ENCODE measurements around the gene FGF1.
A peak's percentile ranks its signal among the peaks of the same experiment; 100 is the strongest.

The FGF1 gene

DNA sequence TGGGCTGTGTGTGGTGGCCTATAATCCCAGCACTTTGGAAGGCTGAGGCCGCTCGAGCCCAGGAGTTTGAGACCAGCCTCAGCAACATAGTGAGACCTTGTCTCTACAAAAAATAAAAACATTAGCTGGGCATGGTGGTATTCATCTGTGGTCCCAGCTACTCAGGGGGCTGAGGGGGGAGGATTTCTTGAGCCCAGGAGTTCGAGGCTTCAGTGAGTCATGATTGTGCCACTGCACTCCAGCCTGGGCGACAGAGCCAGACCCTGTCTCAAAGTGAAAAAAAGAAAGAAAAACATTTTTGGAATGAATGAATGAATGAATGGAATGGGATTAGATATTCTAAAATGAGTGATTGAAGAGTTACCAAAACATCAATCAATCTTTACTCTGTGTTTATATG, 85.8 kb downstream of the FGF1 start:
- no peaks in the 10 kb centered on the region for H3K36me3 ChIP-seq
- H3K9me3 ChIP-seq, result no peaks in the 10 kb centered on the region
- H3K4me3 ChIP-seq (ENCODE audit: low read depth, low read length), result no peak overlapping the region
- no peaks in the 10 kb centered on the region for H3K27me3 ChIP-seq
- TF ChIP-seq, protein P1, sequence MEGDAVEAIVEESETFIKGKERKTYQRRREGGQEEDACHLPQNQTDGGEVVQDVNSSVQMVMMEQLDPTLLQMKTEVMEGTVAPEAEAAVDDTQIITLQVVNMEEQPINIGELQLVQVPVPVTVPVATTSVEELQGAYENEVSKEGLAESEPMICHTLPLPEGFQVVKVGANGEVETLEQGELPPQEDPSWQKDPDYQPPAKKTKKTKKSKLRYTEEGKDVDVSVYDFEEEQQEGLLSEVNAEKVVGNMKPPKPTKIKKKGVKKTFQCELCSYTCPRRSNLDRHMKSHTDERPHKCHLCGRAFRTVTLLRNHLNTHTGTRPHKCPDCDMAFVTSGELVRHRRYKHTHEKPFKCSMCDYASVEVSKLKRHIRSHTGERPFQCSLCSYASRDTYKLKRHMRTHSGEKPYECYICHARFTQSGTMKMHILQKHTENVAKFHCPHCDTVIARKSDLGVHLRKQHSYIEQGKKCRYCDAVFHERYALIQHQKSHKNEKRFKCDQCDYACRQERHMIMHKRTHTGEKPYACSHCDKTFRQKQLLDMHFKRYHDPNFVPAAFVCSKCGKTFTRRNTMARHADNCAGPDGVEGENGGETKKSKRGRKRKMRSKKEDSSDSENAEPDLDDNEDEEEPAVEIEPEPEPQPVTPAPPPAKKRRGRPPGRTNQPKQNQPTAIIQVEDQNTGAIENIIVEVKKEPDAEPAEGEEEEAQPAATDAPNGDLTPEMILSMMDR (IDR thresholded peaks at IDR 0.05; ENCODE audit: low read depth, low read length), result no peak
- DNase-seq, result no peak
- H3K4me1 ChIP-seq, result peaks cover 2% of the 10 kb centered on the region; the same call in 1 of the 2 replicates

DNA sequence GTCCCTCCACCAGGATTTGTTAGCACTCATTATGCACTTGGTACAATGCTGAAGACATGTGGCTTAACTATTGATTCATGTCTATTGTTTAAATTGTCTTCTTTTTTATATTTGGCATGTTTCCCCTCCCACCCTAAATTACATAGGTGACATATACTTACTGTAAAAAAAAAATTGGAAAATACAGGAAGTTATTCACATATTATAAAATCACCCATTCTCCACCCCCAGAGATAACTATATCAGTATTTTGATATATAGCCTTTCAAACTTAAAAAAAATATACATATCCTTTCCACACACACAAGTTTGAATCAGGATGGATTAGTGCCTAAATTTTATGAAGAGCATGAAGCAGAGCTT, 87.6 kb downstream of the FGF1 start:
- no peak for DNase-seq
- Histone ChIP-seq H3K4me3 (ENCODE audit: low read depth, low read length) (no peak overlapping the region), H3K9me3 (no peaks in the 10 kb centered on the region), H3K27me3 (no peaks in the 10 kb centered on the region), H3K4me1 (peaks cover 2% of the 10 kb centered on the region; the same call in 1 of the 2 replicates), H3K36me3 (no peaks in the 10 kb centered on the region)
- TF ChIP-seq, protein P1 (IDR thresholded peaks at IDR 0.05; ENCODE audit: low read depth, low read length), result no peak

DNA sequence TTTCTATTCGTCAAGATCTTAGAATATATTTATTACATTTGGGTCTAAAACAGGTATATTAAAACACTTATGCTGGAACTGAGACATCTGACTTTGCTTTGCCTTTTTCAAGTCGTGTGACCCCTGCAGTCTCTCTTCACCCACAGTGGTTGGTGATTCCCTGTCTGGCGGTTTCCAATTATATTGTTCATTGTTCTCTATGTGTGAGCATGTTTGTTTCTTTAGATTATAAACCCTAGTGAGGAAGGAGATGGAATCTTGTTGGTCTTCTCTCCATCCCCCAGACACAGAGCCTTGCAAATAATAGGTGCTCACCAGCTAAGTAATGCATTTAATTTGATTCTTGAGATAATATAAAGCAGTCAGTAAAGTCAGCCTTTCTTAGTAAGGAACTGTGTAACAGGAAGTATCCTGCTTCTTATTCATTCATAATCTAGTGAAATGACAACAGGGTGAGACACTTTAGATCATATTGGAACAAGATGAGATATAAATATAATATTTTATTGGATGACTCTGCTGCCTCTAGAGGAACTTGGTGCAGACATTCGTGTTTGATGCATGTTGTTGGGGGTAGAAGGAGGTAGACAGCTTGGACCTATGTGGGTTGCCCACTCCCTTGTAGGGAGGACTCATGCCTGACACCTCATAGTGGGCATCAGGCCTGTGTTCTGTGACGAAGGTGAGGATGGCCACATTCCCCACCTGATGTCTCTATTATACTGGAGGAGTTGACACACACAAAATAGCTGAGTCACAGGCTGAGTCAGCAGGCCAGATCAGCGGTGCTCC, 88.1 kb downstream of the FGF1 start:
- Histone ChIP-seq H3K27me3 (no peaks in the 10 kb centered on the region), H3K4me1 (peaks cover 2% of the 10 kb centered on the region; the same call in 1 of the 2 replicates), H3K4me3 (ENCODE audit: low read depth, low read length) (no peak overlapping the region), H3K36me3 (no peaks in the 10 kb centered on the region), H3K9me3 (no peaks in the 10 kb centered on the region)
- TF ChIP-seq, protein P1 (IDR thresholded peaks at IDR 0.05; ENCODE audit: low read depth, low read length), result no peak
- DNase-seq, result peak; percentile 48

DNA sequence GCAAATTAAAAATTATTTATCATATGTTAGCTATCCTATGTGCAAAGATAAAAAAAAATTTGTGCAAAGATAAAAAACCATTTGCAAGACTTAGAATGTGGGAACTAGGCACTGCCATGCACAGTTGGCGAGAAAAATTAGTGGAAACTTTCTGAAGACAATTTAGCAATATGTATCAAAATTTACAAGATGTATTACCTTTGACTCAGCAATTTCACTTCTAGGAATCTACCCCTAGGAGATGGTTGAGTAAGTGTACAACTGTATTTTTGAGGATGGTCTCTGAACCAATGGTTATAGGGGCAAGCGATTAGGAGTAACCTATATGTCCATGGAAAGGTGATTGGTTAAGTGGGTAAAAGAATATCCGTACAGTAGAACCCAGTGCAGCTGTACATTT, 88.9 kb downstream of the FGF1 start:
- TF ChIP-seq, protein P1 (IDR thresholded peaks at IDR 0.05; ENCODE audit: low read depth, low read length), result no peak
- Histone ChIP-seq H3K4me1 (peaks cover 2% of the 10 kb centered on the region; the same call in 1 of the 2 replicates), H3K36me3 (no peaks in the 10 kb centered on the region), H3K27me3 (no peaks in the 10 kb centered on the region), H3K9me3 (no peaks in the 10 kb centered on the region), H3K4me3 (ENCODE audit: low read depth, low read length) (no peak overlapping the region)
- no peak for DNase-seq

DNA sequence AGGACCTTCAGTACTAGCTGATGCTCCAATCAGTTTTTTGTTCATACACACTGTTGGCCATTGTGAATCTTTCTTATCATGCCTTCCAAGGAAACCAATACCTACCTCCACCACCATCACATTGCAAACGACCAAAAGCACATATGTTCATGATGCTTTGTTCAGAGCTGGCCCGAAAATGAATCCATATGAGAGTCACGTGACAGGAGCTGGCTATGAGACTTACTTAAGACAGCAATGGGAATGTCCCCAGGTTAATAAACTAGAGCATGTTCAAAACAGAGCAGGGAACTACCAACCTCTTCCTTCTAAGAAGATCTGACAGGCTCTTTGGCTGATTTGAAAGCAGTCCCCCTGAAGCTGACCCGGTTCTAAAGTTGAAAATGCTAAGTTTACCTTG, 93.5 kb downstream of the FGF1 start:
- Histone ChIP-seq H3K4me1 (no peaks in the 10 kb centered on the region), H3K4me3 (ENCODE audit: low read depth, low read length) (no peak overlapping the region)
- TF ChIP-seq, protein P1 (IDR thresholded peaks at IDR 0.05; ENCODE audit: low read depth, low read length), result no peak

DNA sequence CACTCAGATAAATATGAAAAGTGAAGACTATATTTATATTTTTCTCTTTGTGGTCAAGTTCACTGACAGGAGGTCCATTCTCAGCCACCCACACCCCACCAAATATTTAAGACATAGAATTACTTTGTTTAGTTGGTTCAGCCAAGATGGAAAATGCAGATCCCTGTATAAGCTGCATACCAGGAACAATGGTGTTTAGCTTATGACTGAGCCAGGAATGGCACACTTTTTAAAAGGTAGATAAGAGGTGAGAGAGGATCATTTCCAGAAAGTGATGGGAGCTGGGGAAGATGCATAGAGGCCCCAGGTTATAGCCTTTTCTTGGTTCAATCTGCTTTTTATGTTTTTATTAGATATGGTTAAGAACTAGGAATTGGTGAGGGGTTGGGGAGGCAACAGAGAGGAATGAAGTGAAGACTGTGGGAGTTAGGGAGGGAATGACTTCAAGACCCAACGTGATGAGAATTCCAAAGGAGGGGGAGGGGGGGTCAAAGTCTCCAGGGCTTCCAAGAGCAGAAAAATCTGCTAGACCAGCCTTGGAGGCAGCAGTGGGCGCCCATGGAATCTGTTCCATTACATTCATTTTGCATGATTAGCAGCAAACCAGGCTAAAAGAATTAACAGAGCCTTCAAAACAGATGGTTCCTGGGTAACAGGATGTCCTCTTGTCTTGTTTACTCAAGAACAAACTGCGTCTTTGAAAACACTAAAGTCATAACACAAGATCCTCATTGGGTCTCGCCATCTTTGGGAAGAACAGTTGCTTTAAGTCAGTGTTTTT, 95.2 kb downstream of the FGF1 start:
- Histone ChIP-seq H3K36me3 (no peaks in the 10 kb centered on the region), H3K4me1 (no peaks in the 10 kb centered on the region), H3K4me3 (ENCODE audit: low read depth, low read length) (no peak overlapping the region), H3K9me3 (no peaks in the 10 kb centered on the region), H3K27me3 (no peaks in the 10 kb centered on the region)
- TF ChIP-seq, protein P1 (IDR thresholded peaks at IDR 0.05; ENCODE audit: low read depth, low read length), result no peak
- no peak for DNase-seq

More for the DNA sequence above, 93.5 kb downstream of the FGF1 start:
- Histone ChIP-seq H3K9me3 (no peaks in the 10 kb centered on the region), H3K36me3 (no peaks in the 10 kb centered on the region), H3K27me3 (no peaks in the 10 kb centered on the region)
- no peak for DNase-seq

Measured in BE2C (cell line).